HEK293 (cell line): Measurements from ENCODE around the gene DGKK.

ENCODE experiments used
- CTCF ChIA-PET: fragments of 350-600 bp; formaldehyde crosslinking; extraction: SDS; loops from one replicate; lab custom pipeline; 2021; ENCODE audit warnings: antibody characterized with exemption; lab: Yijun Ruan, JAX
- POLR2A ChIA-PET: fragments of 300-600 bp; formaldehyde crosslinking; extraction: SDS; loops from one replicate; lab custom pipeline; 2020; ENCODE audit warnings: antibody characterized with exemption, inconsistent platforms; lab: Yijun Ruan, JAX
- H3K27ac ChIP-seq: fragments of 200-500 bp; sonication (Bioruptor generic); 2 replicates; pipeline ENCODE4 v1.5.1; 2014; ENCODE audit warnings: low read depth, low read length, control low read depth, inconsistent platforms; ENCODE audit errors: extremely low read depth
- H3K36me3 ChIP-seq, 2 experiments: fragments of 200-500 bp in 1 of 2; sonication (Bioruptor generic) in 1 of 2; 1 replicate in 1 of 2; 2 replicates in 1 of 2; pipeline ENCODE4 v1.5.1; 2014 to 2017; ENCODE audit warnings: inconsistent platforms in 2 of 2, low read length in 2 of 2; ENCODE audit not compliant: control insufficient read depth in 2 of 2, insufficient read depth in 1 of 2
- H3K4me1 ChIP-seq: fragments of 200-500 bp; sonication (Bioruptor generic); 2 replicates; pipeline ENCODE4 v1.5.1; 2014; ENCODE audit warnings: mild to moderate bottlenecking, low read length, inconsistent platforms; ENCODE audit not compliant: control insufficient read depth, insufficient read depth
- H3K4me3 ChIP-seq: 2 replicates; pipeline ENCODE4 v1.5.1; 2011; ENCODE audit warnings: low read depth, mild to moderate bottlenecking, control low read depth, low read length, moderate library complexity
- H3K9me3 ChIP-seq: fragments of 200-500 bp; sonication (Bioruptor generic); 2 replicates; pipeline ENCODE4 v1.5.1; 2014; ENCODE audit warnings: low read depth, low read length, inconsistent platforms; ENCODE audit not compliant: control insufficient read depth, insufficient read depth
- GLI4 ChIP-seq: fragments of 450-650 bp; formaldehyde crosslinking; IDR thresholded peaks from 2 replicates; pipeline ENCODE4 v1.5.1; 2016; ENCODE audit warnings: missing biosample characterization, missing genetic modification characterization
- HIC1 ChIP-seq: fragments of 450-650 bp; formaldehyde crosslinking; IDR thresholded peaks from 2 replicates; pipeline ENCODE4 v1.5.1; 2016; ENCODE audit warnings: missing biosample characterization, missing genetic modification characterization
- ZBTB26 ChIP-seq: fragments of 450-650 bp; formaldehyde crosslinking; optimal IDR thresholded peaks from 2 replicates; pipeline ENCODE3; 2016; ENCODE audit warnings: missing biosample characterization, mild to moderate bottlenecking, missing genetic modification characterization
- ZBTB8A ChIP-seq: fragments of 450-650 bp; formaldehyde crosslinking; IDR thresholded peaks from 2 replicates; pipeline ENCODE4 v1.5.1; 2016; ENCODE audit warnings: missing biosample characterization, missing genetic modification characterization
- ZNF10 ChIP-seq: fragments of 450-650 bp; formaldehyde crosslinking; IDR thresholded peaks from 2 replicates; pipeline ENCODE4 v1.5.1; 2017; ENCODE audit warnings: missing biosample characterization, missing genetic modification characterization
- ZNF23 ChIP-seq: fragments of 450-650 bp; formaldehyde crosslinking; IDR thresholded peaks from 2 replicates; pipeline ENCODE4 v1.5.1; 2016; ENCODE audit warnings: missing biosample characterization, missing genetic modification characterization, borderline replicate concordance
- ZNF350 ChIP-seq: fragments of 450-650 bp; formaldehyde crosslinking; IDR thresholded peaks from 2 replicates; pipeline ENCODE4 v1.5.0; 2017; ENCODE audit warnings: missing biosample characterization, mild to moderate bottlenecking, missing genetic modification characterization
- ZNF354C ChIP-seq: fragments of 450-650 bp; formaldehyde crosslinking; IDR thresholded peaks from 2 replicates; pipeline ENCODE4 v1.5.1; 2016; ENCODE audit warnings: missing biosample characterization, missing genetic modification characterization, low read depth, borderline replicate concordance
- ZNF433 ChIP-seq: fragments of 450-650 bp; formaldehyde crosslinking; IDR thresholded peaks from 2 replicates; pipeline ENCODE4 v1.5.1; 2016; ENCODE audit warnings: missing biosample characterization, missing genetic modification characterization, low read depth
- ZNF48 ChIP-seq: fragments of 450-650 bp; formaldehyde crosslinking; IDR thresholded peaks from 2 replicates; pipeline ENCODE4 v1.5.1; 2016; ENCODE audit warnings: missing biosample characterization, missing genetic modification characterization
- ZNF501 ChIP-seq: fragments of 450-650 bp; formaldehyde crosslinking; IDR thresholded peaks from 2 replicates; pipeline ENCODE4 v1.5.1; 2016; ENCODE audit warnings: missing biosample characterization, missing genetic modification characterization
- ZNF670 ChIP-seq: fragments of 450-650 bp; formaldehyde crosslinking; IDR thresholded peaks from 2 replicates; pipeline ENCODE4 v1.5.1; 2016; ENCODE audit warnings: missing biosample characterization, missing genetic modification characterization, low read depth
- ZNF76 ChIP-seq: fragments of 450-650 bp; formaldehyde crosslinking; IDR thresholded peaks from 2 replicates; pipeline ENCODE4; 2016; ENCODE audit warnings: low read depth, missing biosample characterization, missing genetic modification characterization, borderline replicate concordance
- ZSCAN18 ChIP-seq: fragments of 450-650 bp; formaldehyde crosslinking; IDR thresholded peaks from 2 replicates; pipeline ENCODE4 v1.5.1; 2016; ENCODE audit warnings: missing biosample characterization, missing genetic modification characterization
- ZSCAN4 ChIP-seq: fragments of 450-650 bp; formaldehyde crosslinking; IDR thresholded peaks from 2 replicates; pipeline ENCODE4 v1.5.1; 2017; ENCODE audit warnings: missing biosample characterization, missing genetic modification characterization
- TF ChIP-seq, protein P1 (sequence below): sonication (generic); formaldehyde crosslinking; IDR thresholded peaks from 2 replicates; pipeline ENCODE4 v1.8.1; 2022; ENCODE audit warnings: mild to moderate bottlenecking, moderate library complexity, missing genetic modification reagents
- TF ChIP-seq, protein P2 (sequence below): fragments of 450-650 bp; formaldehyde crosslinking; IDR thresholded peaks from 2 replicates; pipeline ENCODE4 v1.5.1; 2016; ENCODE audit warnings: missing biosample characterization, missing genetic modification characterization
- TF ChIP-seq, protein P3 (sequence below): fragments of 450-650 bp; formaldehyde crosslinking; IDR thresholded peaks from 2 replicates; pipeline ENCODE4 v1.5.1; 2016; ENCODE audit warnings: missing biosample characterization, missing genetic modification characterization, borderline replicate concordance
- TF ChIP-seq, protein P4 (sequence below): fragments of 450-650 bp; formaldehyde crosslinking; IDR thresholded peaks from 2 replicates; pipeline ENCODE4 v1.5.1; 2016; ENCODE audit warnings: missing biosample characterization, missing genetic modification characterization

The DGKK gene

GRCh38 chrX:50432829-50433289 is 37.8 kb downstream of the DGKK start (continued):
- TF ChIP-seq ZBTB26 (tag by site-specific recombination) (no peak), ZSCAN18 (tag by site-specific recombination) (no peak), ZNF48 (tag by site-specific recombination) (no peak), ZNF670 (tag by site-specific recombination) (no peak), ZSCAN4 (tag by site-specific recombination) (no peak), ZNF350 (tag by site-specific recombination) (no peak), ZNF23 (tag by site-specific recombination) (no peak), ZNF433 (tag by site-specific recombination) (no peak), GLI4 (no peak), ZBTB8A (no peak)
- TF ChIP-seq, protein P1, sequence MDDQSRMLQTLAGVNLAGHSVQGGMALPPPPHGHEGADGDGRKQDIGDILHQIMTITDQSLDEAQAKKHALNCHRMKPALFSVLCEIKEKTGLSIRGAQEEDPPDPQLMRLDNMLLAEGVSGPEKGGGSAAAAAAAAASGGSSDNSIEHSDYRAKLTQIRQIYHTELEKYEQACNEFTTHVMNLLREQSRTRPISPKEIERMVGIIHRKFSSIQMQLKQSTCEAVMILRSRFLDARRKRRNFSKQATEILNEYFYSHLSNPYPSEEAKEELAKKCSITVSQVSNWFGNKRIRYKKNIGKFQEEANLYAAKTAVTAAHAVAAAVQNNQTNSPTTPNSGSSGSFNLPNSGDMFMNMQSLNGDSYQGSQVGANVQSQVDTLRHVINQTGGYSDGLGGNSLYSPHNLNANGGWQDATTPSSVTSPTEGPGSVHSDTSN: no peak
- TF ChIP-seq, protein P2, sequence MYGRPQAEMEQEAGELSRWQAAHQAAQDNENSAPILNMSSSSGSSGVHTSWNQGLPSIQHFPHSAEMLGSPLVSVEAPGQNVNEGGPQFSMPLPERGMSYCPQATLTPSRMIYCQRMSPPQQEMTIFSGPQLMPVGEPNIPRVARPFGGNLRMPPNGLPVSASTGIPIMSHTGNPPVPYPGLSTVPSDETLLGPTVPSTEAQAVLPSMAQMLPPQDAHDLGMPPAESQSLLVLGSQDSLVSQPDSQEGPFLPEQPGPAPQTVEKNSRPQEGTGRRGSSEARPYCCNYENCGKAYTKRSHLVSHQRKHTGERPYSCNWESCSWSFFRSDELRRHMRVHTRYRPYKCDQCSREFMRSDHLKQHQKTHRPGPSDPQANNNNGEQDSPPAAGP (tag by site-specific recombination): no peak
- TF ChIP-seq, protein P3, sequence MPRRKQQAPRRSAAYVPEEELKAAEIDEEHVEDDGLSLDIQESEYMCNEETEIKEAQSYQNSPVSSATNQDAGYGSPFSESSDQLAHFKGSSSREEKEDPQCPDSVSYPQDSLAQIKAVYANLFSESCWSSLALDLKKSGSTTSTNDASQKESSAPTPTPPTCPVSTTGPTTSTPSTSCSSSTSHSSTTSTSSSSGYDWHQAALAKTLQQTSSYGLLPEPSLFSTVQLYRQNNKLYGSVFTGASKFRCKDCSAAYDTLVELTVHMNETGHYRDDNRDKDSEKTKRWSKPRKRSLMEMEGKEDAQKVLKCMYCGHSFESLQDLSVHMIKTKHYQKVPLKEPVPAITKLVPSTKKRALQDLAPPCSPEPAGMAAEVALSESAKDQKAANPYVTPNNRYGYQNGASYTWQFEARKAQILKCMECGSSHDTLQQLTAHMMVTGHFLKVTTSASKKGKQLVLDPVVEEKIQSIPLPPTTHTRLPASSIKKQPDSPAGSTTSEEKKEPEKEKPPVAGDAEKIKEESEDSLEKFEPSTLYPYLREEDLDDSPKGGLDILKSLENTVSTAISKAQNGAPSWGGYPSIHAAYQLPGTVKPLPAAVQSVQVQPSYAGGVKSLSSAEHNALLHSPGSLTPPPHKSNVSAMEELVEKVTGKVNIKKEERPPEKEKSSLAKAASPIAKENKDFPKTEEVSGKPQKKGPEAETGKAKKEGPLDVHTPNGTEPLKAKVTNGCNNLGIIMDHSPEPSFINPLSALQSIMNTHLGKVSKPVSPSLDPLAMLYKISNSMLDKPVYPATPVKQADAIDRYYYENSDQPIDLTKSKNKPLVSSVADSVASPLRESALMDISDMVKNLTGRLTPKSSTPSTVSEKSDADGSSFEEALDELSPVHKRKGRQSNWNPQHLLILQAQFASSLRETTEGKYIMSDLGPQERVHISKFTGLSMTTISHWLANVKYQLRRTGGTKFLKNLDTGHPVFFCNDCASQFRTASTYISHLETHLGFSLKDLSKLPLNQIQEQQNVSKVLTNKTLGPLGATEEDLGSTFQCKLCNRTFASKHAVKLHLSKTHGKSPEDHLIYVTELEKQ (tag by site-specific recombination): no peak
- TF ChIP-seq, all 188 proteins: peak for 0

DNA sequence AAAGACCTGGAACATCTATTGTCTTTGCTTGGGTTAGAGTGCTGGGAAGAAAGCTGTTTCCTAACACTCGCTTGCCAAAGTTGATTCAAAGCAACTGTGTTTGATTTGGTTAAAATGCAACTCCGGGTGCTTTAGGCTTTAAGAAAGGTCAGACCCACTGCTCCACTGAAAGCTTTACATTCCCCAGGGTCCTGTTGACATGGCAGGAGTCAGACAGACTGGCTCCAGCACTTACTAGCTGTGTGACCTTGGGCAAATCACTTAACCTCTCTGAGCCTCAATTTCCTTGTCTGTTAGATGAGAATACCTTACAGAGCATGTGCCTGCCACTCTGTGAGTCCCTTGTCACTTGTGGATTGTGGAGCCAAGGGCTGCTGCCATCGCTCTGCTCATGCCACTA is 39.0 kb downstream of the DGKK start:
- Histone ChIP-seq H3K4me3 (no peak overlapping the region), H3K27ac (no peak overlapping the region), H3K9me3 (no peaks in the 10 kb centered on the region), H3K36me3 (no peaks in the 10 kb centered on the region), H3K4me1 (no peaks in the 10 kb centered on the region)
- ChIA-PET POLR2A (no interaction called here), CTCF (interaction anchor here (0.6 kb wide), 1 partner anchor 74 kb away, joined by 3 read pairs; no protein-coding TSS in a partner anchor)
- TF ChIP-seq HIC1 (tag by site-specific recombination) (no peak), ZNF433 (tag by site-specific recombination) (no peak), ZNF670 (tag by site-specific recombination) (no peak), ZNF76 (no peak), ZNF10 (tag by site-specific recombination) (no peak), ZNF501 (tag by site-specific recombination) (no peak), ZNF354C (tag by site-specific recombination) (no peak)
- TF ChIP-seq, protein P4, sequence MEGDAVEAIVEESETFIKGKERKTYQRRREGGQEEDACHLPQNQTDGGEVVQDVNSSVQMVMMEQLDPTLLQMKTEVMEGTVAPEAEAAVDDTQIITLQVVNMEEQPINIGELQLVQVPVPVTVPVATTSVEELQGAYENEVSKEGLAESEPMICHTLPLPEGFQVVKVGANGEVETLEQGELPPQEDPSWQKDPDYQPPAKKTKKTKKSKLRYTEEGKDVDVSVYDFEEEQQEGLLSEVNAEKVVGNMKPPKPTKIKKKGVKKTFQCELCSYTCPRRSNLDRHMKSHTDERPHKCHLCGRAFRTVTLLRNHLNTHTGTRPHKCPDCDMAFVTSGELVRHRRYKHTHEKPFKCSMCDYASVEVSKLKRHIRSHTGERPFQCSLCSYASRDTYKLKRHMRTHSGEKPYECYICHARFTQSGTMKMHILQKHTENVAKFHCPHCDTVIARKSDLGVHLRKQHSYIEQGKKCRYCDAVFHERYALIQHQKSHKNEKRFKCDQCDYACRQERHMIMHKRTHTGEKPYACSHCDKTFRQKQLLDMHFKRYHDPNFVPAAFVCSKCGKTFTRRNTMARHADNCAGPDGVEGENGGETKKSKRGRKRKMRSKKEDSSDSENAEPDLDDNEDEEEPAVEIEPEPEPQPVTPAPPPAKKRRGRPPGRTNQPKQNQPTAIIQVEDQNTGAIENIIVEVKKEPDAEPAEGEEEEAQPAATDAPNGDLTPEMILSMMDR (tag by site-specific recombination): no peak
